Trophoblast cell (in vitro differentiated cells and primary cell): ENCODE results near the gene ZNF136.

ENCODE experiments used
- DNase-seq, 2 donors: peaks; one replicate each; pipeline ENCODE4 v3.0.0-alpha.2; 2016
- H2AFZ ChIP-seq: 2 replicates; pipeline ENCODE4 v1.6.1; 2013; ENCODE audit warnings: low read length, moderate library complexity, mild to moderate bottlenecking; ENCODE audit not compliant: insufficient read depth, poor library complexity
- H2AK5ac ChIP-seq: 2 replicates; pipeline ENCODE4 v1.6.1; 2013; ENCODE audit warnings: mild to moderate bottlenecking, low read length
- H2BK120ac ChIP-seq: 2 replicates; pipeline ENCODE4 v1.6.1; 2013; ENCODE audit warnings: low read length, mild to moderate bottlenecking, moderate library complexity; ENCODE audit not compliant: insufficient read depth, poor library complexity
- H2BK12ac ChIP-seq: 2 replicates; pipeline ENCODE4 v1.6.1; 2013; ENCODE audit warnings: mild to moderate bottlenecking, low read length, moderate library complexity
- H2BK5ac ChIP-seq: 2 replicates; pipeline ENCODE4 v1.6.1; 2013; ENCODE audit warnings: low read length, low read depth, moderate library complexity, mild to moderate bottlenecking; ENCODE audit not compliant: poor library complexity
- H3K14ac ChIP-seq: 2 replicates; pipeline ENCODE4 v1.6.1; 2013; ENCODE audit warnings: mild to moderate bottlenecking, low read length
- H3K18ac ChIP-seq: 2 replicates; pipeline ENCODE4 v1.6.1; 2013; ENCODE audit warnings: mild to moderate bottlenecking, low read length
- H3K23ac ChIP-seq: 2 replicates; pipeline ENCODE4 v1.6.1; 2013; ENCODE audit warnings: low read length
- H3K27ac ChIP-seq: 2 replicates; pipeline ENCODE4 v1.5.1; 2013; ENCODE audit warnings: low read depth, mild to moderate bottlenecking, inconsistent platforms, low read length, moderate library complexity
- H3K27me3 ChIP-seq: 2 replicates; pipeline ENCODE4 v1.6.1; 2013; ENCODE audit warnings: inconsistent platforms, mild to moderate bottlenecking, low read length, moderate library complexity; ENCODE audit not compliant: insufficient read depth
- H3K36me3 ChIP-seq, 2 experiments: 1 replicate in 1 of 2; 2 replicates in 1 of 2; pipeline ENCODE4 v1.6.1; 2013; ENCODE audit warnings: low read length in 2 of 2, mild to moderate bottlenecking in 2 of 2, moderate library complexity in 1 of 2; ENCODE audit not compliant: insufficient read depth in 2 of 2, control insufficient read depth in 1 of 2
- H3K4ac ChIP-seq: 2 replicates; pipeline ENCODE4 v1.6.1; 2013; ENCODE audit warnings: low read depth, mild to moderate bottlenecking, low read length, moderate library complexity
- H3K4me1 ChIP-seq, 2 experiments: 1 replicate in 1 of 2; 2 replicates in 1 of 2; pipeline ENCODE4 v1.6.1; 2013; ENCODE audit warnings: low read length in 2 of 2, mild to moderate bottlenecking in 2 of 2, moderate library complexity in 1 of 2; ENCODE audit not compliant: insufficient read depth in 2 of 2, control insufficient read depth in 1 of 2
- H3K4me2 ChIP-seq: 2 replicates; pipeline ENCODE4 v1.6.1; 2013; ENCODE audit warnings: inconsistent platforms, mild to moderate bottlenecking, low read length, moderate library complexity
- H3K4me3 ChIP-seq: 2 replicates; pipeline ENCODE4 v1.5.1; 2013; ENCODE audit warnings: mild to moderate bottlenecking, low read depth, low read length, inconsistent platforms
- H3K79me1 ChIP-seq: one replicate; pipeline ENCODE4 v1.6.1; 2013; ENCODE audit warnings: low read length
- H3K79me2 ChIP-seq: 2 replicates; pipeline ENCODE4 v1.6.1; 2013; ENCODE audit warnings: low read length, mild to moderate bottlenecking; ENCODE audit not compliant: control insufficient read depth, insufficient read depth, poor library complexity
- H3K9ac ChIP-seq: 2 replicates; pipeline ENCODE4 v1.6.1; 2013; ENCODE audit warnings: mild to moderate bottlenecking, low read length
- H3K9me3 ChIP-seq: 2 replicates; pipeline ENCODE4 v1.6.1; 2013; ENCODE audit warnings: low read depth, mild to moderate bottlenecking, control low read depth, inconsistent platforms, low read length; ENCODE audit not compliant: insufficient read depth
- H4K12ac ChIP-seq: 2 replicates; pipeline ENCODE4 v1.6.1; 2013; ENCODE audit warnings: low read depth, mild to moderate bottlenecking, low read length, moderate library complexity
- H4K8ac ChIP-seq: 2 replicates; pipeline ENCODE4 v1.6.1; 2013; ENCODE audit warnings: low read depth, mild to moderate bottlenecking, low read length, moderate library complexity
- H4K91ac ChIP-seq: one replicate; pipeline ENCODE4 v1.6.1; 2013; ENCODE audit warnings: low read depth, mild to moderate bottlenecking, low read length, moderate library complexity
- WGBS: extraction: QIAGEN DNeasy Blood & Tissue Kit; methylation state at CpG from one replicate; pipeline ENCODE4 v1.1.7; 2013; ENCODE audit warnings: missing lambda C conversion rate; ENCODE audit not compliant: insufficient read length, insufficient coverage; ENCODE audit errors: extremely low coverage; 5-methylcytosine and 5-hydroxymethylcytosine counted together

Gene ZNF136

DNA sequence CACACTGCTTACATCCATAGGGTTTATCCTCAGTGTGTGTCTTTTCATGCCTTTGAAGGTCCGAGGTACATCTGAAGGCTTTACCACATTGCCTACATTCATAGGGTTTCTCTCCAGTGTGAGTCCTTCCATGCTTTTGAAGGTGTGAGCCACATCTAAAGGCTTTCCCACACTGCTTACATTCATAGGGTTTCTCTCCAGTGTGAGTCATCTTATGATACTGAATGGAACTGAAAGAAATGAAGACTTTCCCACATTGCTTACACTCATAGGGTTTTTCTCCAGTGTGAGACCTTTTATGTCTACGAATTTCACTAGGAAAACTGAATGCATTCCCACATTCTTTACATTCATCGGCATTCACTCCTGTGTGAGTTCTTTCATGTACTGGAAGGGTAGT is 29.8 kb upstream of the ZNF136 start:
- no peak overlapping the region for H3K4ac ChIP-seq
- H2AK5ac ChIP-seq, result no peak overlapping the region
- H3K79me1 ChIP-seq, result no peaks in the 10 kb centered on the region
- H3K27ac ChIP-seq, result no peak overlapping the region
- H3K18ac ChIP-seq, result no peak overlapping the region
- peaks cover 30 to 41% of the 10 kb centered on the region in 2 experiments for H3K36me3 ChIP-seq
- H3K14ac ChIP-seq, result no peak overlapping the region
- H3K23ac ChIP-seq, result no peak overlapping the region
- no peaks in the 10 kb centered on the region for H3K79me2 ChIP-seq
- no peaks in the 10 kb centered on the region for H3K4me1 ChIP-seq
- H4K8ac ChIP-seq, result no peak overlapping the region
- no peak overlapping the region for H3K4me2 ChIP-seq
- no peak overlapping the region for H2AFZ ChIP-seq
- H3K4me3 ChIP-seq, result no peak overlapping the region
- no peak overlapping the region for H3K9ac ChIP-seq
- H4K12ac ChIP-seq, result no peak overlapping the region
- H4K91ac ChIP-seq, result no peak overlapping the region
- WGBS, result no CpG with 5 or more reads among the region's 3 CpGs
- H3K27me3 ChIP-seq, result no peaks in the 10 kb centered on the region
- H2BK120ac ChIP-seq, result no peak overlapping the region
- DNase-seq, result no peak
- H2BK12ac ChIP-seq, result no peak overlapping the region
- peaks cover 13% of the 10 kb centered on the region for H3K9me3 ChIP-seq
- H2BK5ac ChIP-seq, result no peak overlapping the region

DNA sequence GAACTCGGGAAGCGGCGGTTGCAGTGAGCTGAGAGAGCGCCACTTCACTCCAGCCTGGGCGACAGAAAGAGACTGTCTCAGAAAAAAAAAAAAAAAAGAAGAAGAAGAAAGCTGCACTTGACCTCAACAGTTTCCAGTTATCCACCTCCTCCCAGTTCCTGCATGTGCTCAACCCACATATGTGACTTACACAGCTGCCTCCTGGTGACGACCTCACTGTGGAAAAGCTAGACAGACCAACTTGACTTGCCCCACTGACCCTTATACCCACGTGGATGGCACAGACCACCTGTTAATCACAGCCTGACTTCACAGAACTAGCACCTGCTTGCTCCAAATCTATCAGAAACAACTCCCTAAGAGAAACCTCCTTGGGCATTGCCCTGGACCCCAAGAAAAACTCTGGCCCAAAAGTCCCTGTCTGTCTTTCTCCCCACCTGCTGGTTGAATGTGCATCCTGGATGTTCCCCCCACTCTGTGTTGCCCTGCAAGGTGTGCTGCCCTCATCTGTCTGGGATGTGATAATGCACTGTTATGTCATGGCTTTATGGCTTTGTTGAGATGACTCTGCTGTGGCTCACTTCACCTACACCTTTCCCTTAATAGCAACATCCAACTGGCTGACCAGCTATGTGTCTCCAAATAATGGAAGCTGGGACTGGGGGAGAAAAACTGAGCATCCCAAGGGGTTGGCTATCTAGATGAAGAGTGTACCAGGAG is 25.5 kb upstream of the ZNF136 start:
- H3K79me2 ChIP-seq, result peaks cover 7% of the 10 kb centered on the region
- no peak overlapping the region for H3K4ac ChIP-seq
- H3K79me1 ChIP-seq, result peaks cover 5% of the 10 kb centered on the region
- H3K18ac ChIP-seq, result no peak overlapping the region
- H3K36me3 ChIP-seq, result peaks cover 29 to 38% of the 10 kb centered on the region in 2 experiments
- H3K27ac ChIP-seq, result no peak overlapping the region
- H4K91ac ChIP-seq, result no peak overlapping the region
- H2BK12ac ChIP-seq, result no peak overlapping the region
- no peaks in the 10 kb centered on the region for H3K27me3 ChIP-seq
- no peak overlapping the region for H2BK120ac ChIP-seq
- H2AK5ac ChIP-seq, result no peak overlapping the region
- no peak overlapping the region for H2BK5ac ChIP-seq
- H3K14ac ChIP-seq, result no peak overlapping the region
- no peak overlapping the region for H2AFZ ChIP-seq
- no peak overlapping the region for H3K4me3 ChIP-seq
- H4K8ac ChIP-seq, result no peak overlapping the region
- H3K23ac ChIP-seq, result peak overlapping the region; percentile 62
- H3K4me2 ChIP-seq, result no peak overlapping the region
- H3K9ac ChIP-seq, result no peak overlapping the region
- peaks cover 6 to 7% of the 10 kb centered on the region in 2 experiments for H3K4me1 ChIP-seq
- DNase-seq, result peak; percentile 7 to 41
- peaks cover 11% of the 10 kb centered on the region for H3K9me3 ChIP-seq
- WGBS, result no CpG with 5 or more reads among the region's 7 CpGs
- no peak overlapping the region for H4K12ac ChIP-seq

DNA sequence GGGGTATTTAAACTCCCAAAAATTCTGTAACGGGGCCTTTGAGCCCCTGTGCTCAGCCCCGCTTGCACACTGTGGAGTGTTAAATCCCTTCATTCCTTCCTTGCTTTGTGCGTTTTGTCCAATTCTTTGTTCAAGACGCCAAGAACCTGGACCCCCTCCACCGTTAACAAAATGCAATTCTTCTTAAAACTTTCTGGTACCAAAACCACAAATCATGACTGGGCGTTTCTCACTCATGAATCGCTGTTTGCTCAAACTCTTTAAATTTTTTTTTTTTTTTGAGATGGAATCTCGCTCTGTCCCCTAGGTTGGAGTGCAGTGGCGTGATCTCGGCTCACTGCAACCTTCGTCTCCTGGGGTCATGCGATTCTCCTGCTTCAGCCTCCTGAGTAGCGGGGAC is 23.6 kb upstream of the ZNF136 start:
- Histone ChIP-seq H4K91ac (no peak overlapping the region), H3K4me3 (peak overlapping the region; percentile 87), H3K18ac (no peak overlapping the region), H3K27me3 (no peaks in the 10 kb centered on the region), H2AFZ (no peak overlapping the region), H2AK5ac (no peak overlapping the region), H3K23ac (no peak overlapping the region), H4K8ac (no peak overlapping the region), H2BK5ac (no peak overlapping the region), H3K27ac (no peak overlapping the region), H3K79me1 (peaks cover 5% of the 10 kb centered on the region), H3K9ac (no peak overlapping the region), H3K9me3 (peaks cover 4% of the 10 kb centered on the region), H2BK120ac (no peak overlapping the region), H3K4me1 (peaks cover 6 to 7% of the 10 kb centered on the region in 2 experiments), H3K4me2 (peak overlapping the region; percentile 78), H3K36me3 (peaks cover 23 to 24% of the 10 kb centered on the region in 2 experiments), H3K14ac (no peak overlapping the region), H3K4ac (no peak overlapping the region), H3K79me2 (peaks cover 7% of the 10 kb centered on the region), H4K12ac (no peak overlapping the region), H2BK12ac (no peak overlapping the region)
- no peak for DNase-seq
- no CpG with 5 or more reads among the region's 13 CpGs for WGBS

DNA sequence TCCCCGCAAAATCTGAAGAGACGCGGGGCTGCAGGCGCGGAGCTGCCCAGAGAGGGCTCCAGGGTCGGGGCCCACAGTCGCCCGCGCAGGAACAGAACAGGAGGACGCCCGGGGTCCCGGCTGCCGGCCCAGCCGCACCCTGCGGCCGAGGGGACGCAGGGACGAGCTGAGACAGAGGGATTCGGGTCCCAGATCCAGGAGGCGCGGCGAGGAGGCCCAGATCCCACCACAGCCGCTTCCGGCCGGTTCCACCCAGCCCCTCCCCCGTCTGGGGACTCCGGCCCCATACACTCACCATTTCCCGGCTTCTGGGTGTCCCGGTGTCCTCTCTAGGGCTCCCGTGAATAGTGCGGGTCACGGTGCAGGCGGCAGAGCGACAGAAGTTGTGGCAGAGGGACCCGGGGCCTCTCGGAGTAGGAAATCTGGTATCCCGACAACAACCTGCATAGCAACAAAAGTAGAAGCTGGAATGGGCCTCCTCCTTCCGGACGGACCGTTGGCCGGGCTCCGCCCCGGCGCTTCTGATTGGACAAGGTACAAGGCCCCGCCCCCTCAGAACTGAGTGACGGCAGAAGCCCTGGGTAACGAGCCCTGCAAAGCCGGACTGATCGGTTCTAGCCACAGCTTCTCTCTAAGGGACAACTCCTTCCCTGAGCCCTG is 22.9 kb upstream of the ZNF136 start, which contains the start of gene ZNF20:
TSS of gene ZNF20 (minus strand) at position 466 of the 660 bp plus-strand sequence. CDS start at position 298, 168 bp downstream.
- H3K9me3 ChIP-seq, result no peaks in the 10 kb centered on the region
- peak within 1 kb of the TSS; percentile 70 for H4K12ac ChIP-seq
- H2BK120ac ChIP-seq, result peak within 1 kb of the TSS; percentile 75
- H2BK5ac ChIP-seq, result peak within 1 kb of the TSS; percentile 79
- DNase-seq, result peak; percentile 98 to 99
- peak within 1 kb of the TSS; percentile 77 for H3K14ac ChIP-seq
- H3K9ac ChIP-seq, result peak within 1 kb of the TSS; percentile 11
- peaks cover 7% of the 10 kb centered on the region for H3K79me2 ChIP-seq
- H3K27ac ChIP-seq, result peak within 1 kb of the TSS; percentile 66
- no peak within 1 kb of the TSS for H3K23ac ChIP-seq
- H3K4me3 ChIP-seq, result peak within 1 kb of the TSS; percentile 87
- peak within 1 kb of the TSS; percentile 80 for H3K4ac ChIP-seq
- H3K4me2 ChIP-seq, result peak within 1 kb of the TSS; percentile 78
- H4K91ac ChIP-seq, result peak within 1 kb of the TSS; percentile 73
- peaks cover 6 to 7% of the 10 kb centered on the region in 2 experiments for H3K4me1 ChIP-seq
- H2BK12ac ChIP-seq, result no peak within 1 kb of the TSS
- H2AFZ ChIP-seq, result peak within 1 kb of the TSS; percentile 99
- H3K18ac ChIP-seq, result peak within 1 kb of the TSS; percentile 81
- H4K8ac ChIP-seq, result peak within 1 kb of the TSS; percentile 92
- no peaks in the 10 kb centered on the region for H3K27me3 ChIP-seq
- no CpG with 5 or more reads among the region's 49 CpGs for WGBS
- peaks cover 19 to 21% of the 10 kb centered on the region in 2 experiments for H3K36me3 ChIP-seq
- H3K79me1 ChIP-seq, result peaks cover 5% of the 10 kb centered on the region
- H2AK5ac ChIP-seq, result no peak within 1 kb of the TSS
